Measurements from ENCODE around the gene MYH9.

MYH9 gene

GRCh38 chr22:36302439-36303114 lies 85.2 kb downstream of the MYH9 start:
- ChIA-PET CTCF (interaction anchor here (1.1 to 3.3 kb wide), 3 partner anchors 9 to 168 kb away, joined by 4 to 36 read pairs (median 4); no protein-coding TSS in a partner anchor), POLR2A (interaction anchor here (1.6 to 2.1 kb wide), 3 partner anchors 29 to 168 kb away, joined by 6 to 8 read pairs (median 7); partner anchors contain the start of gene MYH9)
- DNase-seq (ENCODE audit: extremely low spot score), result no peak
- TF ChIP-seq ELF4 (IDR thresholded peaks at IDR 0.05) (no peak), PKNOX1 (IDR thresholded peaks at IDR 0.05) (no peak), FOXK2 (IDR thresholded peaks at IDR 0.05) (no peak), NFRKB (IDR thresholded peaks at IDR 0.05) (no peak), FOXA1 (IDR thresholded peaks at IDR 0.05) (no peak), SP1 (IDR thresholded peaks at IDR 0.05) (no peak), SUZ12 (IDR thresholded peaks at IDR 0.05) (no peak), BHLHE40 (IDR thresholded peaks at IDR 0.05; ENCODE audit: borderline replicate concordance) (no peak), LEF1 (IDR thresholded peaks at IDR 0.05; ENCODE audit: borderline replicate concordance) (no peak), FOXM1 (IDR thresholded peaks at IDR 0.05; ENCODE audit: borderline replicate concordance) (no peak), TARDBP (IDR thresholded peaks at IDR 0.05) (no peak), ZNF384 (IDR thresholded peaks at IDR 0.05) (no peak), CTBP1 (IDR thresholded peaks at IDR 0.05; ENCODE audit: borderline replicate concordance) (no peak), HDGF (IDR thresholded peaks at IDR 0.05; ENCODE audit: borderline replicate concordance) (no peak), ARNT (IDR thresholded peaks at IDR 0.05) (no peak), L3MBTL2 (conservative IDR thresholded peaks at IDR 0.05) (no peak)

- POLR2A ChIA-PET, result interaction anchor here (0.9 to 2.1 kb wide), 4 partner anchors 30 to 180 kb away, joined by 3 to 8 read pairs (median 6); partner anchors contain the start of gene MYH9
- CTCF ChIA-PET, result interaction anchor here (1.1 to 3.3 kb wide), 4 partner anchors 8 to 169 kb away, joined by 4 to 36 read pairs (median 4); no protein-coding TSS in a partner anchor
- DNase-seq (ENCODE audit: extremely low spot score), result no peak
- TF ChIP-seq FOXM1 (IDR thresholded peaks at IDR 0.05; ENCODE audit: borderline replicate concordance) (no peak), CTBP1 (IDR thresholded peaks at IDR 0.05; ENCODE audit: borderline replicate concordance) (no peak), L3MBTL2 (conservative IDR thresholded peaks at IDR 0.05) (no peak), LEF1 (IDR thresholded peaks at IDR 0.05; ENCODE audit: borderline replicate concordance) (no peak), BHLHE40 (IDR thresholded peaks at IDR 0.05; ENCODE audit: borderline replicate concordance) (no peak), FOXK2 (IDR thresholded peaks at IDR 0.05) (no peak), ELF4 (IDR thresholded peaks at IDR 0.05) (no peak), TARDBP (IDR thresholded peaks at IDR 0.05) (no peak), FOXA1 (IDR thresholded peaks at IDR 0.05) (no peak), PKNOX1 (IDR thresholded peaks at IDR 0.05) (no peak), HDGF (IDR thresholded peaks at IDR 0.05; ENCODE audit: borderline replicate concordance) (no peak), SUZ12 (IDR thresholded peaks at IDR 0.05) (no peak), SP1 (IDR thresholded peaks at IDR 0.05) (no peak), ARNT (IDR thresholded peaks at IDR 0.05) (no peak), NFRKB (IDR thresholded peaks at IDR 0.05) (no peak), ZNF384 (IDR thresholded peaks at IDR 0.05) (no peak)
Observed at GRCh38 chr22:36301851-36302250, 85.9 kb downstream of the MYH9 start.

- ChIA-PET POLR2A (interaction anchor here (0.9 to 2.1 kb wide), 4 partner anchors 30 to 181 kb away, joined by 3 to 8 read pairs (median 6); partner anchors contain the start of gene MYH9), CTCF (interaction anchor here (0.8 to 3.3 kb wide), 7 partner anchors 8 to 186 kb away, joined by 3 to 36 read pairs (median 4); no protein-coding TSS in a partner anchor)
- DNase-seq (ENCODE audit: extremely low spot score), result peak; percentile 88
- TF ChIP-seq L3MBTL2 (conservative IDR thresholded peaks at IDR 0.05) (no peak), FOXK2 (IDR thresholded peaks at IDR 0.05) (no peak), ELF4 (IDR thresholded peaks at IDR 0.05) (no peak), ARNT (IDR thresholded peaks at IDR 0.05) (no peak), PKNOX1 (IDR thresholded peaks at IDR 0.05) (no peak), BHLHE40 (IDR thresholded peaks at IDR 0.05; ENCODE audit: borderline replicate concordance) (no peak), HDGF (IDR thresholded peaks at IDR 0.05; ENCODE audit: borderline replicate concordance) (no peak), NFRKB (IDR thresholded peaks at IDR 0.05) (no peak), SP1 (IDR thresholded peaks at IDR 0.05) (no peak), ZNF384 (IDR thresholded peaks at IDR 0.05) (no peak), TARDBP (IDR thresholded peaks at IDR 0.05) (no peak), FOXA1 (IDR thresholded peaks at IDR 0.05) (no peak), LEF1 (IDR thresholded peaks at IDR 0.05; ENCODE audit: borderline replicate concordance) (no peak), FOXM1 (IDR thresholded peaks at IDR 0.05; ENCODE audit: borderline replicate concordance) (no peak), CTBP1 (IDR thresholded peaks at IDR 0.05; ENCODE audit: borderline replicate concordance) (no peak), SUZ12 (IDR thresholded peaks at IDR 0.05) (no peak)
Observed at GRCh38 chr22:36301384-36301828, 86.4 kb downstream of the MYH9 start.

- ChIA-PET CTCF (interaction anchor here (0.5 to 3.3 kb wide), 8 partner anchors 14 to 187 kb away, joined by 3 to 36 read pairs (median 3); no protein-coding TSS in a partner anchor), POLR2A (interaction anchor here (0.9 to 2.1 kb wide), 3 partner anchors 31 to 181 kb away, joined by 3 to 8 read pairs (median 7); partner anchors contain the start of gene MYH9)
- DNase-seq (ENCODE audit: extremely low spot score), result no peak
- TF ChIP-seq L3MBTL2 (conservative IDR thresholded peaks at IDR 0.05) (no peak), ZNF384 (IDR thresholded peaks at IDR 0.05) (no peak), FOXK2 (IDR thresholded peaks at IDR 0.05) (no peak), HDGF (IDR thresholded peaks at IDR 0.05; ENCODE audit: borderline replicate concordance) (no peak), FOXA1 (IDR thresholded peaks at IDR 0.05) (no peak), SUZ12 (IDR thresholded peaks at IDR 0.05) (no peak), ARNT (IDR thresholded peaks at IDR 0.05) (no peak), SP1 (IDR thresholded peaks at IDR 0.05) (no peak), PKNOX1 (IDR thresholded peaks at IDR 0.05) (no peak), BHLHE40 (IDR thresholded peaks at IDR 0.05; ENCODE audit: borderline replicate concordance) (no peak), LEF1 (IDR thresholded peaks at IDR 0.05; ENCODE audit: borderline replicate concordance) (no peak), NFRKB (IDR thresholded peaks at IDR 0.05) (no peak), ELF4 (IDR thresholded peaks at IDR 0.05) (no peak), TARDBP (IDR thresholded peaks at IDR 0.05) (no peak)
Observed at GRCh38 chr22:36300396-36301212, 87.2 kb downstream of the MYH9 start.

Measured in HEK293T (cell line).